SW480 (cell line): ENCODE results near the gene ARRB1.
"Not testable (repeated sequence)": the region's sequence is repeated elsewhere in the genome, so short reads cannot be mapped to it uniquely, and the experiment has no call there.

Experiments
- DNase-seq: peaks from one replicate; pipeline ENCODE4 v3.0.0-alpha.2; 2016; ENCODE audit warnings: low spot score

Gene ARRB1

DNA sequence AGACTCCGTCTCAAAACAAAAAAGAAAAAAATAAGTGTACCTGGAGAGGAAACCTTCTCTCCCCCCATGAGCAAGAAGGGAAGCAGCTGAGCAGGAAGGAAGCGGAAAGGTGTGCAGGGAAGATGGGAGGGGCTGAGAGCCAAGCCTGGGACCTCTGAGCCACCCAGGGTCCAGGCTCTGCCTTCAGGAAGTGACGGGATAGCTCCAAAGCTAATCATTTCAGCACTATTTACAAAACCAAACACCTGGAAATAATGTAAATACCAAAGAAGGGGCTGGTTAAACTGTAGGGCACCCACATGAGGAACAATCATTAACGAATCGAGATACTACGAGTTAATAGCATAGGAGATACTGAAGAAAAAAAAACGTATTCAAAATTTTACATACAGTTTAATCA is 27.9 kb downstream of the ARRB1 start:
- no peak for DNase-seq

DNA sequence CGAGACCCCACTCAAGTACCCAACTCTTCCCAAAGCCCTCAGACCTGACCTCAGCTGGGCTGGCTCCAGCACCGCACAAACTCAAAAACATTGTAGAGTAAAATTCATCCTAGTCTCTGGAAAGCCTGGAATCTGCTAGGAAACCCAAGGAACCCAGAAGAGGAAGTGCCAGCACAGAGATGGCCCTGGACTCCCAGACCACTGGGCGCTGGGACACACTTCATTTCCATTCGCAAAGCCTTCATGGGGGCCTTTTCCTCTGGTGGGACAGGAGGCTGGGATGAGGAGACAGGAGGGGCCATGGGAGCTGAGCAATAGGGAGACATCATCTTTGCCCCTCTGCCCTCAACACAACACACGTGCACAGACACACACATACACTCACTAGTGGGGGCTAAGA is 30.8 kb downstream of the ARRB1 start:
- no peak for DNase-seq

DNA sequence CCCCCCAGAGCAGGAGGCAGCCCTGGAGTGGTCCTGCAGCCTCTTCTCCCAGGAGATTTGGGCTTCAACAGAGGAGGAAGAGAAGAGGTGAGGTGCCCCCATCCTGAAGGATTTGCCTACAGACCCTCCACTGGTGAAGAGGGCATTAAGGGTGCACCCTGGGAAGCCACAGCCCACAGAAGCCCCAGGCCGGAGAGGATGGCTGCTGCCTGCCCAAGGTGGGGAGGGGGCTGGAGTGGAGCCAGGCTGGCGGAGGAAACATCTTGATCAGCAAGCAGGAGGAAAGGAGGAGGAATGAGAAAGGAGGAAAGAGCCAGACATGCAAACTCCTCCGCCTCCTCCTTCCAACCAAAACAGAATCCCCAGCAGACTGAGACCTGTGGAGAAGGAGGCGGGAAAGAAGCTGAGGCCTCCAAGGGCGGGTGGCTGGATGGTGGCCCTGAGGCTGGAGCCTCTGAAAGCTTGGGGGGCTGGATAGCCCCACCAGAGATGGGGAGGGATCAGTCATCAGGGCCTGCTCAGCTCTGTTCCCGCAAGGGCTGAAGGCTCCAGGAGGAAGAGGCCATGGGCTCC is 31.3 kb downstream of the ARRB1 start:
- DNase-seq: no peak

DNA sequence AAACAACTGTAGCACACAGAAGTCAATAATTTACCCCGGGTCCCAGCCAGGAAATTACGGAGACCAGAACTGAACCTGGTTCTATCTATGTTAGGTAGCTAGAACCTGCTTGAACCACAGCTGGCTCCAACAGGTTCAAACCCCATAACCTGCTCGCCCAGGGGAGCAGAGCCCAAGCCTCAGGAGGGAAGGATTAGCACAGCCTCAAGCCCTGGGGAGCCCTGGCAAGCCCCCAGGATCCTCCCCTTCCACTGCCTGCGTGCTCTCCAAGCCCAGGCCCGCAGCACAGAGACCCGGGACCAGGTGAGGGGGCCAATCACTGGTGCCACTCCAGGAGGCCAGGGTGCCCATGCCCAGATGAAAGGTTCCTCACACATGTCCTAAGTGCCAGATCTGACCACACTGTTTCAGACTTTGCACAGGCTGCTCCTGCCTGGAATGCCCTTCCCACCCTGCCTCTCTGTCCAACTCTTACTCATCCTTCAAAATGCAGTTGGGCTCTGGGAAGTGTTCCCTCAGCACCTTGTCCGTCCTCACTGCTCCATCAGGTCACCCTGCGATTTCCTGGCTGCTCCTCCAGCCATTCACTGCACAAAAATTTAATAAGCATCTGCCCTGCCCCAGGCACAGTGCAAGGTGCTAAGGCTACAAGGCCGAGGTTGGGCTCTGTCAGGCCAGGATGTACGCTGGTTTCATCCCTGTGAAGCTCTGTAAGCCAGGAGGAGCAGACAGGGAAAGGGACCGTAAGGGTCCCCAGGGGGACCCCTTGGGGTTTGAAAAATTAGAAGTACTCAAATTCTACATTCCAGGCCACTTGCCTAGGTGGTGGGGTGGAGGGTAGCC is 32.2 kb downstream of the ARRB1 start:
- DNase-seq: no peak

DNA sequence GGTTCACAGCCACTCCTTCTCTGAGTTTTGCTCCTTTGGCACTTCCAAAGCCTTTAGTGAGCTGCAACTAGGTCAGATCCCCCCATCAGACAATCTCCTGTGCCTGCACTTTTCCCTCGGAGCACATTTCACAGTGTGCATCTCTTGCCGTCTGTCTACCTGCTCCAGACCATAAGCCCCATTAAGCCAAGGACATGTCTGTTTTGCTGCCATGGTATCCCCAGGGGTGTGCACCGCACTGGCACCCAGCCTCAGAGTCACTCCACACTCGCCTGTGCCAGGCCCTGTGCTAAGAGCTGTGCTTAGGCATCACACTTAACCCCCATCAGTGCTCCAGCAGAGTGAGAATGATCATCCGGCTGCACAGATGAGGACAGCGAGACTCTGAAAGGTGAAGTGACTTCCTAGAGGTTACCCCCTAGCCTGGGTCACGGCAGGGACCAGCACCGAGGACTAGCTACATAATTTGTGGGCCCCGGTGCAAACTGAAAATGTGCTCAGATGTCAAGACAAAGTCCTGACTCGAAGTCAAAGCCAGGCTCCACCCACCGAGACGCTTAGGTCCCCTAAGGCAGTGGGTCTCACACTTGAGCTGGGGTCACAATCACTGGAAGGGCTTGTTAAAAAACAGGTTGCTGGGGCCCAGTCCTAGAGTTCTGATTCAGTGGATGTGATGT is 33.9 kb downstream of the ARRB1 start:
- DNase-seq: no peak

DNA sequence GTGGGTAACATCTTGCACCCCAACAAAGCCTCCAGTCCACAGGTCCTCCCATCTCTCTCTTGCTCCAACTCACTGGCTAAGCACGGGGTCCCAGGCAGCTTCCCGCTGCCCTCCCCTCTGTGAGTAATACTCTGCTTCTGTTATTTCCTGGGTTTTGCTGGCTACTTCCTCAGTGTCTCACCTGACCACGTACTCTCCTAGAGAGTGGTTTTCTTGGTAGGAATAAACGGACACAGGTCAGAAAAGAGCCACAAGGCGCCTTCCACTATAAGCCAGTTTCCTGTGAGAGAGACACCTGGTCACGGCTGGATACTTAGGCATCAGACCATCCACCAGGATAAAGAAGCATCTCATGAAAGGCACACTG is 36.0 kb downstream of the ARRB1 start:
- DNase-seq: no peak

DNA sequence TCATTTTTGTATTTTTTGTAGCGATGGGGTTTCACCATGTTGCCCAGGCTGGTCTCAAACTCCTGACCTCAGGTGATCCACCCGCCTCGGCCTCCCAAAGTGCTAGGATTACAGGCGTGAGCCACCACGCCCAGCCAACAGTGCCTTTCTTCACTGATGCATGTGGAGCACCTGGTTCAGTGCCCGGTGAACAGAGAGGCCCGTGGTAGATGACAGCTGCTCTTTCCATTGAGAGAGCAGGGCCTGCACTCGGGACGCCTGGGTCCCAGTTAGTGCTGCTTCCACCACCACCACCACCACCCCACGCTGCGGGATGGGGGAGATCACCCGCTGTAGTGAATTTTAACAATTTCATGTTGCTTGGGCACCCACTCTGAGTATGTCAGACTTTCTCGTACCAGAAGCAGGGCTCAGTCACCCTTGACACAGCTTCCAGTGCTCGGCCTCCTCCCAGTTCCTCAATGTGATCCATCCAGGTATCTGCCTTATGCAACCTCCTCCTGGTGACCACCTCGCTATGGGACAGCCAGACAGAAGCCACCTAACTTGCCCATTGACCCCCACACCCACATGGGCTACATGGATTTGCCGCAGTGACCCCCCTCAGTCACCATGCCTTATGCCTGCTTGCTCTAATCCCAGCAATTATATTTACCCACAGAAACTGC is 36.6 kb downstream of the ARRB1 start:
- no peak for DNase-seq

DNA sequence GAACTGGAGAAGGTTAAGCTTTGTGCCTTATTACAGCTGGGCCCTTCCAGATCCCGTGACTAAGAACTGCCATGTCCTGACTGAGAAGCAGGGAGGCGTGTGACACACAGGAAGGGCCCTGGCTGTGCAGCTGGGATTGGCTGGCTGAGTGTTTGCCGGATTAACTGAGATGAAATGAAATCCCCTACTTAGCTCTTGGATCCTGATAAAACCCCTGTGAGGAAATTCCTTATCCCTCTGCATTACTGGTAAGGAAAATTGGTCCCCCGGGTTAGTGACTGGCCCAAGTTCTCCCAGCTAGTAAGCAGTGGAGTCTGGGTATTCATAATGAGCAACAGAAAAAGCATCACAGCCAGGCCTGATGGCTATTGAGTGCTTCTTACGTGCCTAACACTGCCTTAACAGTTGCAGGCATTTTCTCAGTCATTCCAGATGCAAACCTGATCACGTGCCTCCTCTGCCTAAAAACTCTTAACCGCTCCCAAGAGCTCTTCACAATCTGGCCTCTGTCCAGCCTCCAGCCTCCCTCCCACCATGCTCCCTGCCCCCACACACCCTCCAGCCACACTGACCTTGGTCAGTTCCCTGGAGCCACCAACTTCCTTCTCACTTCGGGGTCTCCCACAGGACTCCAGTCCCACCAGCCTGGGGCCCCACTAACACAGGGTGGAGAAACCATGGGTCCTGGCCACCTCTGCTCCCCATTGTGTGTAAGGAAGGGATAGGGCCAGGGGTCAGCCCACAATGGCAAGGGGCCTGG is 37.8 kb downstream of the ARRB1 start:
- no peak for DNase-seq

DNA sequence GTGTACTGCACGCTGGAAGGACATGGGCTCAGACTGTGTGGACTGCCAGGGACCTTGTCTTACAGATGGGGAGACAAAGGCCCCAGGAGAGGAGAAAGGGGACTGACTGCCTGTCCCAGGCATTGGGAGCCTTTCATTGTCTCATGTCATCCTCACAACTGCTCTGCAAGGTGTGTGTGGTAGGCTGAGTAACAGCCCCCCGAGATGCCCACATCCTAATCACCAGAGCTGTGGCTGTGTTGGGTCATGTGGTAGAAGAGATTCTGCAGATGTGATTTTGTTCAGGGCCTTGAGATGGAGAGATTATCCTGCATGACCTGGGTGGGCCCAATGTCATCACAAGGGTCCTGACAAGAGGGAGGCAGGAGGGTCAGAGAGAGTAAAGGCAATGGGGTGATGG is 39.1 kb downstream of the ARRB1 start:
- DNase-seq: no peak

DNA sequence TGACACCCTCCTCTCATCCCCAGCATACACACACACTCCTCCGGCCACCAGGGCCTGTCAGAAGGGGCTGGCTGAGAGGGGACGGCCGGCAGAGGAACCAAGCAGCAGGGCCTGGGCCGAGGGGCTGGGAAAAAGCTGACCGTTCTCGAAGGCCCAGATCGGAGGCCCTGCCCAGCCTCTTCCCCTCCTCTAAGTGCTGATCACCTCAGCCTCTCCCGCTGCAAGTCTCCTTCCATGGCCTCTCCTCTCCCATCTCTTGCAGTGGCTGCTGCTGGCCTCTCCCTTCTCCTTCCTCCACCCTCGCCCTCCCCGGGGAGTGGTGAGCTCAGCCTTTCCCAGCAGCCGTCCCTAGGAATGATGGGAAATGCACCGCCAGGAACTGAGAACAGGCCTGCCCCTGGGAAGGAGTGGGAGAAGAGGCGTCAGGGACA is 39.6 kb downstream of the ARRB1 start:
- no peak for DNase-seq

DNA sequence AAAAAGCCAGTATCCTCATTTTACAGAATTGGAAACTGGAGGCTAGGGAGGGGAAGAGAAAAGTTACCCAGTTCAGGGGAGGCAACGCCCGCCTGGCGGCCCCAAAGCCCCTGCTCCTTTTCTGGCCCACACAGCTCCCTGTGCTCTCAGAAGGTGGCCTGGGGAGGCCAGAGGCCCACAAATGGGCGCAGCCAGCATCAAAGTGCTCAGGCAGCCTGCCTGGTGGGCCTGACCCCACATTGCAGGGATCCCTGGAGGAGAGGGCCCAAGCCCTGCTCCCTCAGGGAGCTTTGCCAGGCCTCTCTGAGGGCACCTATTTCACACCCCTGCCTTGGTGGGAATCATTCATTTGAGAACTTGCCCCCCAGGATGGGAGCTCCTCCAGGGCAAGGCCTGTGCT is 42.5 kb downstream of the ARRB1 start:
- DNase-seq: no peak

DNA sequence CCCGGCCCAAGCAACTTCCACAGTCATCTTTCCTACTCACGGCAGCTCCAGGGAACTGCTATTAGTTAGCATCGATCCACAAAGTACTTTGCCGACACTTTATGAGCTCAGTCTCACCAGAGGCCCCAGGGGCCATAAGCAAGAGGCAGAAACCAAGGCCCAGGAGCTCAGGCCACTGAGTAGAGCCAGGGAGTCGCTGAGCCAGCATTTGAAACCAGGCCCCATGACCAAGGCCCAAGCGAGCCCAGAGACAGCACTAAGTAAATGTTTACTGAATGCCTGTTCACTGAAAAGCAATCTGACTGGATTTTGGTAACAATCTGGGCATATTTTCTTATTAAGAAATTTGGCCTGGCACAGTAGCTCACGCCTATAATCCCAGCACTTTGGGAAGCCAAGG is 43.3 kb downstream of the ARRB1 start:
- no peak for DNase-seq

DNA sequence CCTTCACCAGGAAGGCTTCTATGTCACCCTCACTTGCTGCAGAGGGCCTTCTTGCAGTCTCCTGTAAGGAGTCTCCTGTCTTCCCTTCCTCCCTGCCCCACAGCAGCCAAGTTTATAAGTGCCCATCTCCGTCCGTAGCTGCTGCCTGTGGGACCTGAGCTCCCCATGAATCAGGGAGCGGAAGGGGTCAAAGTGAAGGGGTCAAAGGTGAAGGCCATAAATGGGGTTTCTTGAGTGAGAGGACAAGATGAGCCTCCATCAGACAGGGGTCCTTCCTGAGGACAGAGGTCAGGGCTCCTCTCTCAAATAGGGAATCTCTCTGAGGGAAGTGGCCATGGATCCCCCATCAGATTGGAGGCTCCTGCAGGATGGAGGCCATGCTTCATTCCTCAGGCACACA is 44.4 kb downstream of the ARRB1 start:
- no peak for DNase-seq

DNA sequence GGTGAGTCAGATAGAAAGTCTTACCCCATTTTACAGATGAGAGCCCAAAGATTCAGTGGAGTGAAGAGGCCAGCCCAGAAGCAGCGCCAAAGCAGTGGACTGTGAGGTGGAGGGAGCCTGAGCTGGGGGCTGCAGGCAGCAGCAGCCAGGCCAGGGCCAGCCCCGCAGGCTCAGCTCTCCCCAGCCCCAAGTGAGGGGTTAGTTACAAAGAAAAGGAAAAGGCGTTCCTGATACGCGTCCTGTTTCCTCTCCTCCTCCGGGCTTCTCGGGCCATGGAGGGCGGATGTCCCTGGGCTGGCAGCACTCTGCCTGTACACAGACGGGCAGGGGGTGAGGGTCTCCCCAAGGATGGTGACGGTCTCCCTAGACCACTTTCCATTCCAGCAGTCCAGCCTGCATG is 44.9 kb downstream of the ARRB1 start:
- DNase-seq: no peak

DNA sequence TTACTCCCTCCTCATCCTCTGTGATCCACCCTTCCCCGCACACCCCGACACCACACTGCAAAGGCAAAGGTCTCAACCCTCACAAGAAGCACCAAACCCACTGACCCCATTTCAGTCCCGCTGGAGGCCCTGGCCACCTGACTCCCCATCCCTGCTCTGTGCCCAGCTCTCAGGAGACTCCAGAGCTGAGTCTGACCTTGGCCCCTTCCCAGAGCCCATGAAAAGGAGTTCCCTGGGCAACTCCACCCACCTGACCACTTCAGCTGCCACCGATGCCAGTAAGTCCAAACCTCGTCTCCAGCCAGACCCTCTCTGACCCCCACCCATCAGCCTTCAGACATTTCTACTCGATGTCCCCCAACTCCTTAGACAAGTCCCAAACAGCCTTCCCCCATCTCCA is 45.5 kb downstream of the ARRB1 start:
- no peak for DNase-seq

DNA sequence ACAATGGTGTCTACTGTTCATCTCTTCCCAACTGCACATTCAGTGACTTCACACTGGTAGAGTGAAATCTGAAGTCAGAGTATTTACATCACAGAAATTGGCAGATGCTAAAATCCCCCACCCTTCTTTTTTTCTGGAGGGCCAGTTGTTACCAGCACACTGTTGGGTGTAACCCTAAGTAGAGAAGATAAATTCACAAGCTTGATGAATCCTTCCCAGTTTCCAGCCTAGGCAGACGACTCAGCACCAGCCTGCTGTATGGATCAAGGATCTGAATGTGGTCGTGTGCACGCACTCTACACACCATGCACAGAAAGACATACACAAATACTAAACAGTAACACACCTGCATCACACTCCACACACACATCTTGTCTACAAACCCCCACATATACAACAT is 46.0 kb downstream of the ARRB1 start:
- no peak for DNase-seq

DNA sequence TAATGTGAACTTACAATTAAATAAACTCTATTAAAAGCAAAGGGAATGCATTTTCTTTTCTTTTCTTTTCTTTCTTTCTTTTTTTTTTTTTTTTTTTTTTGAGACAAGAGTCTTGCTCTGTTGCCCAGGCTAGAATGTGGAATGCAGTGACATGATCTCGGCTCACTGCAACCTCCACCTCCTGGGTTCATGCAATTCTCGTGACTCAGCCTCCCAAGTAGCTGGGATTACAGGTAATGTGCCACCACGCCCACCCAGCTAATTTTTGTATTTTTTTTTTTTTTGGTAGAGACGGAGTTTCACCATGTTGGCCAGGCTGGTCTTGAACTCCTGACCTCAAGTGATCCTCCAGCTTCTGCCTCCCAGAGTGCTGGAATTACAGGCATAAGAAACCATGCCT is 46.5 kb downstream of the ARRB1 start:
- DNase-seq: not testable (repeated sequence)

DNA sequence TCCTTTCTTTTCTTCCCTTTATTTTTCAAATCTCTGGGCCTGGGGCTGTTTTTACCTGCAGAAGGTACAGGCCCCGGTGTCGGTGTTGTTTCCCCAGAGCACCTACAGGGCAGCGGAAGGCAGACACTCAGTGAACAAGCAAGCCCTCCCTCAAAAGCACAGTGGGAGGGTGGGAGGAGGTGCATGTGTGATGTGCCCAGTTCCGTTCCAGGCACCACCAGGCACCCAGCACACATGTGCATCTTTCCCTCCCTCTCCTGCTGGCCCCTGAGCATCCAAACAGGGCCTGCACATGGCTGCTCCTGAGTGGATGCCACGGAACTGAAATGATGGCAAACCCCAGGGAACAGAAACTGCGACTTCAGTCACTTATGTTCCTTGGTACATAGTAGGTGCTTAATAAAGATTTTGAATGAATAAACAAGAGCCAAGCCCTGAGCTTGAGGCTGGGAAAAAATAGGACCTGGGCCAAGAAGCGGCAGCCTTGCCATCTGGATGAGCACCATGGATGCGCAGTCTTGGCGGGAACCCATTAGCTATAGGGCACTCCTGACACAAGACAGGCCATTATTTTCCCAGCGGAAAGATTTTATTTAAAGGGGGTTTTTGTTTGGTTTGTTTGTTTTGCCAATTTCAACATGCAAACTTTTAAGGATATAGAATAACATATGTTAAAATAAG is 47.8 kb downstream of the ARRB1 start:
- DNase-seq: no peak

DNA sequence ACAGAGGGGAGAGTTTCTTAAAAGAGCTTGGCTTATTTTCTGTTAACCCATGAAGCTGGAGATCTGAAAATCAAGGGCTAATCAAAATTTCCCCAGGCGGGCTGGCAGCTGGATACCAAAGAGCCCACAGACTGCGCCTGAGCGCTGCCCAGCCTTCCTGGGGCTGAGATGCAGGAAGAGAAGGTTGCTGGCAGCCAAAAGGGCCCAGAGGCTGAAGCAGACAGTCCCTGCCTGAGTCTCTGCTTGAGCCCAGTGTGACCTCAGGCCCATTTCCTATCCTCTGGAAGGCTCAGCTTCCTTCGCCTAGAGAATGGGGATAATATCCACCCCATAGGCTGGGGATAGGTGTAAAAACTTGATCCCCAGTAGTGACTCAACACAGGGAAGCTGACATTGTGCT is 49.1 kb downstream of the ARRB1 start:
- DNase-seq: no peak

DNA sequence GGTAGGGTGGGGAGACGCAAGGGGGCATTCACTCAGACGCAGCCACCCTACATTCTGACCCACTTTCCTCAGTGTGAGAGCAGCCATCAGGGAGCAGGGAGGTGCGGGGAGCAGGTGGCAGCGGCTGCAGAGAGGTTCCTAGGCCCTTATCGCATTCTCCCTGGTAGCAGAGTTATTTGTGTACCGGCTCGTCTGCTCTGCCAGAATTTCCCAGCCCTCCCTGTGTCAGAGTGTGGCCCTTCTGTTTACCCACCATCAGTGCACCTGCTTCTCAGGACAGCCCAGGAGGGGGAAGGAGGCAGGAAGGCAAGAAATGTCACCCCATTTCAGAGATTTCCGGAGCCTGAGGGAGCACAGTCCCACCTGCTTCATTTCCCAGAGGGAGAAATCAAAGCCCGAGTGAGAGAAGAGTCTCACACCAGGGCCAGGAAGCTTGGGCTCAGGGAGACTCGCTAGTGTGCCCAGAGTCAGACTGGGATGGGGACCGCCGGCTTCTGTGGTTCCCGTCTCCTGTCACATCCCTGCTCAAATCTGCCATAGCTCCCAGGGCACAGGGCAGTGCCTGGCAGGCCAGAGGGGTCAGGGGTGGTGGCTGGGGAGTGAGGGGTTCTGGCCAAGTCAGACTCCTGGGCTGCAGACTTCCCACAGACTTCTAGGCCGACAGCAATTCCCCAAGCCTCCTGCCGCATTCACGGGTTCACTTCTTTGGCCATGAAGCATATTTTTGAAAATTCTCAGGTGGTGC is 49.7 kb downstream of the ARRB1 start:
- no peak for DNase-seq

DNA sequence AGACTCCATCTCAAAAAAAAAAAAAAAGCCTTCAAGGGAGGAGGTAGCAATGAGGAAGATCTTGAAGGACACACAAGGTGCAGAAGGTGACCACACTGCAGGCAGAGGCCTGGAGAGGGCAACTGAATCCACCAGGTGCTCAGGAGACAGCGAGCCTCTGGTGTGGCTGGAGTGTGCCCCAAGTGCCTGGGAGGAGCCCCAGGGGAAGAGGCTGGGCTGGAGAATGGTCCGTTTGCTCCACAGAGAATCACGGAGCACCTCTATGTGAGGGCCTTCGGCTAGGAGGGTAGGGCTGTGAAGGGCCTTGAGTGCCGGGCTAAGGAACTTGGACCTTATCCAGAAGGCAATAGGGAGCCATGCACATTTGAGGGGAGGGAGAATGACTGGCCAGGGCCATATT is 50.3 kb downstream of the ARRB1 start:
- DNase-seq: no peak
